Heart right ventricle (tissue), 16 donors: ENCODE data around the gene GRM2. TPM values are rescaled to one million over a fixed set of nuclear protein-coding genes. Genes with fewer than 3 reads are reported as not detected.
A peak's percentile ranks its signal among the peaks of the same experiment; 100 is the strongest.

Experiments used
- ATAC-seq, 8 donors: fragments of 200-7000 bp; cut with Tn5 transposase; one replicate each; pipeline ENCODE4 v1.9.1; 2020; ENCODE audit warnings: mild to moderate bottlenecking in 8 of 8, moderate library complexity in 8 of 8, moderate number of reproducible peaks in 1 of 8
- DNase-seq, 2 donors: peaks; one replicate each; pipeline ENCODE4 v3.0.0-alpha.2; 2020
- H3K27ac ChIP-seq, 10 donors: fragments of 200-600 bp; sonication (generic) in 2 of 10; one replicate each; pipeline versions ENCODE4 v1.5.0 to v1.8.0; 2020 to 2022; ENCODE audit warnings: mild to moderate bottlenecking in 3 of 10
- H3K27me3 ChIP-seq, 7 donors: fragments of 200-600 bp; one replicate each; pipeline ENCODE4 v1.8.0; 2021 to 2022; ENCODE audit warnings: mild to moderate bottlenecking in 2 of 7
- H3K36me3 ChIP-seq, 9 donors: fragments of 200-600 bp; sonication (generic) in 1 of 9; one replicate each; pipeline versions ENCODE4 v1.5.0 to v1.8.0; 2020 to 2022; ENCODE audit warnings: mild to moderate bottlenecking in 2 of 9
- H3K4me1 ChIP-seq, 9 donors: fragments of 200-600 bp; sonication (generic) in 1 of 9; one replicate each; pipeline versions ENCODE4 v1.5.0 to v1.8.0; 2020 to 2022; ENCODE audit warnings: mild to moderate bottlenecking in 4 of 9
- H3K4me3 ChIP-seq, 10 donors: fragments of 200-600 bp; sonication (generic) in 2 of 10; one replicate each; pipeline versions ENCODE4 v1.5.0 to v1.8.0; 2020 to 2022; ENCODE audit warnings: mild to moderate bottlenecking in 7 of 10, moderate library complexity in 2 of 10
- H3K9me3 ChIP-seq, 11 donors: fragments of 200-600 bp in 10 of 11; sonication (generic) in 2 of 11; one replicate each; pipeline versions ENCODE4 v1.5.0 to v1.8.0; 2013 to 2022; ENCODE audit warnings: mild to moderate bottlenecking in 2 of 11, control low read depth in 1 of 11, moderate library complexity in 1 of 11
- WGBS, 2 donors: extraction: QIAGEN DNeasy Blood & Tissue Kit; methylation state at CpG; one replicate each; pipeline ENCODE4 v1.1.7; 2013; ENCODE audit warnings: inconsistent platforms in 1 of 2; 5-methylcytosine and 5-hydroxymethylcytosine counted together
- intact Hi-C, 10 donors: fragments of 100-400 bp; cut with DNase I; formaldehyde crosslinking; loops; one replicate each; pipeline versions ENCODE4 v1.11.1 to v1.14.2; 2022
- polyA plus RNA-seq, 2 donors: library from polyadenylated mRNA; stranded (reverse); fragments of 200-250 nt; gene quantifications; one replicate each; pipeline ENCODE4 v1.2.3, GENCODE V29; 2013
- total RNA-seq, 10 donors: library from RNA; stranded (reverse); fragmentation: NEBNext Ultra II Directional in 3 of 10; extraction: Animal tissue kit (Norgen Biotek cat#: 25700) in 3 of 10; gene quantifications; one replicate each; pipeline versions ENCODE4 v1.2.1 to v1.2.4, GENCODE V29; 2021 to 2023
- TF ChIP-seq, protein P1 (sequence below), 9 donors: fragments of 200-600 bp; sonication (generic) in 2 of 9; IDR thresholded peaks; one replicate each; pipeline versions ENCODE4 v1.5.0 to v1.8.0; 2021 to 2022; ENCODE audit warnings: antibody characterized with exemption in 9 of 9, mild to moderate bottlenecking in 5 of 9, moderate library complexity in 1 of 9
- donor health status: Arrhythmogenic right ventricular cardiomyopathy.
- donor health status: ischemic (EF 13 %, LVEDD 7.1; RV severe dilation, severe dysfunction).
- donor health status: healthy with polysubstance abuse.
- donor health status: DM: no; HTN: yes; CAD: no.
- donor health status: DM: no; HTN: no; CAD: no.
- donor health status: ischemic (EF 25% LVEDD 6.9; RV normal size, moderate dysfunction).
- donor health status: ischemic (EF 25% LVEDD 5.7; RV mildly dilated, moderate dysfunction).
- donor health status: healthy.
- donor health status: DM: yes; HTN: yes; CAD: no.
- donor health status: Ischemic cardiomyopathy.
- donor health status: ischemic (EF 35%, LVEDD 5.7; RV mildly dilated, moderate dysfunction).
- donor health status: nonischemic (EF 11% LVEDD 7.7; RV severe dilation, severe dysfunction).
- donor health status: DM: yes; HTN: yes; CAD: no.
- donor health status: PGD.
- donor health status: ischemic (EF 29% LVEDD 5.4; RV normal size, mild dysfunction).
- donor health status: nonischemic (EF 23%, LVEDD 6.1; RV moderate dilation, normal function).

The GRM2 gene
- total and polyA plus RNA-seq, 12 donors = 0.04 to 0.66 (median 0.37) TPM; not detected in 1

DNA sequence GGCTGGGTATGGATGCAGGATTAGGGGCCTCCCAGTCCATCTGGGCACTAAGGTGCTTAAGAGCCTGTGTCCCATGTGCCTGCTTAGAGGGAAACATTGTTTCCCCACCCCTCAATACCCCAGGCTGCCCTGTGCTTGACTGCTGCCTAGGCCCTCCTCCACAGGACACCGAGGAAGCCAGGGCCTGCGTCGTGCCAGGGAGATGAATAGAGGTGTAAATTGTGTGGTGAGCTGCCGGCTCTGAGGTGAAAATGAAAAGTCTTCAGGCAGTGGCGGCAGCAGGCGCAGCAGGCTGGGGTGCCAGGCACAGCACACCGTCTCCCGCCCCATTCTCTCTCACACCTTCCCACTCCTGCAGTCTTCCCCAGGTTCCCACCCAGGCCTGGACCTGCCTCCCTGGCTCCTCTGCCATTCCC lies 13.9 kb upstream of the GRM2 start:
- Histone ChIP-seq H3K4me3 (no peak overlapping the region), H3K36me3 (peaks cover 0 to 91% (median 13%) of the 10 kb centered on the region in 9 donors), H3K27me3 (no peaks in the 10 kb centered on the region), H3K4me1 (peaks cover 3 to 46% (median 35%) of the 10 kb centered on the region in 9 donors), H3K9me3 (no peaks in the 10 kb centered on the region), H3K27ac (peak overlapping the region in 1 of 10 donors; percentile 20)
- intact Hi-C loops = no loop called here
- TF ChIP-seq, protein P1, sequence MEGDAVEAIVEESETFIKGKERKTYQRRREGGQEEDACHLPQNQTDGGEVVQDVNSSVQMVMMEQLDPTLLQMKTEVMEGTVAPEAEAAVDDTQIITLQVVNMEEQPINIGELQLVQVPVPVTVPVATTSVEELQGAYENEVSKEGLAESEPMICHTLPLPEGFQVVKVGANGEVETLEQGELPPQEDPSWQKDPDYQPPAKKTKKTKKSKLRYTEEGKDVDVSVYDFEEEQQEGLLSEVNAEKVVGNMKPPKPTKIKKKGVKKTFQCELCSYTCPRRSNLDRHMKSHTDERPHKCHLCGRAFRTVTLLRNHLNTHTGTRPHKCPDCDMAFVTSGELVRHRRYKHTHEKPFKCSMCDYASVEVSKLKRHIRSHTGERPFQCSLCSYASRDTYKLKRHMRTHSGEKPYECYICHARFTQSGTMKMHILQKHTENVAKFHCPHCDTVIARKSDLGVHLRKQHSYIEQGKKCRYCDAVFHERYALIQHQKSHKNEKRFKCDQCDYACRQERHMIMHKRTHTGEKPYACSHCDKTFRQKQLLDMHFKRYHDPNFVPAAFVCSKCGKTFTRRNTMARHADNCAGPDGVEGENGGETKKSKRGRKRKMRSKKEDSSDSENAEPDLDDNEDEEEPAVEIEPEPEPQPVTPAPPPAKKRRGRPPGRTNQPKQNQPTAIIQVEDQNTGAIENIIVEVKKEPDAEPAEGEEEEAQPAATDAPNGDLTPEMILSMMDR (IDR thresholded peaks at IDR 0.05) = no peak
- 93% methylated on average over 8 of the region's 8 CpGs for WGBS, 2 donors
- no peak for ATAC-seq
- DNase-seq = no peak

DNA sequence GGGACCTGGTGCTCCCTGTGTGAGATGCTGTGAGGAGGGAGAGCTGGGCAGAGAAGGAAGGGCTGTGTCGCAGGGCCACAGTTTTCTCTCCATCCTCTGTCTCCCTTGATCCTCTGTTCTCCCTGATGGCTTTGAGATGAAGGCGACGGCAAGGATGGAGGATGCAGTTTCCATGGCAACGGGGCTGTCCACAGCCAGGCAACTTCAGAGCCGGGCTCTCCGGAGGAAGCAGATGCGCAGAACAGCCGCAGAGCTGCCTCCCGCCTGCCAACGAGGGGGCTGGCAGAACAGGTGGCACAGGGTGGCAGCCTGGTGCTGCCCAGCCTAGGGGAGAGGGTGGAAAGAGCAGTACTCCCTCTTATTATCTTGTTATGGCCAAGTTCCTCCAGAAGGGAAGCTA lies 9.9 kb upstream of the GRM2 start:
- Histone ChIP-seq H3K27ac (no peak overlapping the region), H3K36me3 (peaks cover 0 to 94% (median 36%) of the 10 kb centered on the region in 9 donors), H3K27me3 (no peaks in the 10 kb centered on the region), H3K4me1 (peaks cover 0 to 17% (median 3%) of the 10 kb centered on the region in 9 donors), H3K4me3 (no peak overlapping the region), H3K9me3 (no peaks in the 10 kb centered on the region)
- TF ChIP-seq, protein P1 (IDR thresholded peaks at IDR 0.05) = no peak
- WGBS, 2 donors = 92 to 94% methylated on average over 10 of the region's 10 CpGs
- intact Hi-C loops = no loop called here
- DNase-seq = no peak
- ATAC-seq = no peak

DNA sequence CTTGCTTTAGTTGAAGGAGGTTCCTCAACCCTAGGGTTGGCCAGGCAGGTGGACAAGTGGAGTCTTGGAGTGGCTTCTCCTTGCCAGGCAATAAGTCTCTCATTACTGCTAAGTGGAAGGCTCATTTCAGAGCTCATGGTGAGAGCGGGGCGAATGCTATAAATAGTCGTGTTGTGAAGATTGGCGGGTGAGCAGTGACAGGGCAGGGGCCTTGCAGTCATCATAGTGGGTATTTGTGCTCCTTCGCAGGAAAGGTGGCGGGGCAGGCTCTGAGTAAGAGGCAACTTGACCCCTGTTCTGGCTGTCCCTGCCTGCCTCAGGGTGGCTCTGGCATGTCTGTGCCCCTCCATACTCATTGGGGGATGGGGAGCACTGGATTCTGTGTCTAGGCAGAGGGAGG lies 8.7 kb upstream of the GRM2 start:
- 61 to 75% methylated on average over 6 of the region's 6 CpGs for WGBS, 2 donors
- Histone ChIP-seq H3K4me1 (peaks cover 0 to 21% (median 3%) of the 10 kb centered on the region in 9 donors), H3K27me3 (no peaks in the 10 kb centered on the region), H3K36me3 (peaks cover 0 to 94% (median 30%) of the 10 kb centered on the region in 9 donors), H3K9me3 (no peaks in the 10 kb centered on the region), H3K4me3 (no peak overlapping the region), H3K27ac (no peak overlapping the region)
- TF ChIP-seq, protein P1 (IDR thresholded peaks at IDR 0.05) = no peak
- ATAC-seq = peak in 1 of 8 donors; percentile 7
- no peak for DNase-seq
- intact Hi-C loops = no loop called here

DNA sequence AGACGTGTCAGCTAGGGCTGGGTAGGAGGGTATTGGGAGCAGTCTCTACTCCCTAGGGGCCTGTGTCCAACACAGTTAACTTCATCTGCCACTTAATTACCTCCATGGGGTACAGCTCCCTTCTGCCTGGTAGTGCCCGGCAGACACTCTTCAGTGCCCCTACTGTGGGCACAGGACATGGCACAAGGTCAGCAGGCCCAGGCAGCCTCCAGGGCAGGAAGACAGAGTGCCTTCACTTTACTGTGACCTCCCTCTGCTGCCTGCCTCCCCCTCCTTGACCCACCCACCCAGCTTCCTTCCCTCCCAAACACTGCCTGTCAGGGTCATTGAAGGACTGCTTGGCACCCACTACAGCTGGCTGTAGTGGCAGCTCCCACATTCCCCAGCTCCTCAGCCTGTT lies 6.5 kb upstream of the GRM2 start:
- H3K36me3 ChIP-seq = peaks cover 0 to 97% (median 41%) of the 10 kb centered on the region in 9 donors
- 91 to 92% methylated on average over 2 of the region's 2 CpGs for WGBS, 2 donors
- DNase-seq = no peak

More for the DNA sequence above, 6.5 kb upstream of the GRM2 start:
- H3K4me1 ChIP-seq = peaks cover 0 to 29% (median 3%) of the 10 kb centered on the region in 9 donors
- intact Hi-C loops = no loop called here
- TF ChIP-seq, protein P1 (IDR thresholded peaks at IDR 0.05) = no peak
- ATAC-seq = no peak
- no peaks in the 10 kb centered on the region for H3K27me3 ChIP-seq
- no peaks in the 10 kb centered on the region for H3K9me3 ChIP-seq
- no peak overlapping the region for H3K4me3 ChIP-seq
- no peak overlapping the region for H3K27ac ChIP-seq
